ENCODE data around the gene TLE5.

- no peak for TF ChIP-seq POLR2A (IDR thresholded peaks at IDR 0.05)
- no peak for TF ChIP-seq CTCF (IDR thresholded peaks at IDR 0.05)
- TF ChIP-seq EP300 (IDR thresholded peaks at IDR 0.05), result no peak
- no peak for TF ChIP-seq POLR2AphosphoS5 (IDR thresholded peaks at IDR 0.05)
Measured at GRCh38 chr19:3060857-3061181, 1.5 kb downstream of the TLE5 start.

Measured in suprapubic skin (tissue), 4 donors.